CD14-positive monocyte (primary cell): ENCODE measurements around the gene SVIL. TPM values are rescaled to one million over a fixed set of nuclear protein-coding genes. Genes with fewer than 3 reads are reported as not detected.
"Not testable (repeated sequence)": the region's sequence is repeated elsewhere in the genome, so short reads cannot be mapped to it uniquely, and the experiment has no call there.

Source experiments
- DNase-seq, 3 donors: peaks; one replicate each; pipeline ENCODE4 v3.0.0-alpha.2; 2011 to 2022
- H2AFZ ChIP-seq: 2 replicates; pipeline ENCODE4 v1.6.0; 2012; ENCODE audit warnings: mild to moderate bottlenecking, low read depth, low read length, inconsistent platforms; ENCODE audit not compliant: insufficient read depth, poor library complexity, severe bottlenecking
- H3K27ac ChIP-seq, 2 donors: 1 replicate in 1 of 2; 2 replicates in 1 of 2; pipeline ENCODE4 v1.5.1; 2012 to 2013; ENCODE audit warnings: low read length in 2 of 2, control low read depth in 1 of 2, inconsistent platforms in 1 of 2, low read depth in 1 of 2, mild to moderate bottlenecking in 1 of 2
- H3K27me3 ChIP-seq, 2 donors: one replicate each; pipeline versions ENCODE4 v1.6.0 to v1.6.1; 2011 to 2013; ENCODE audit warnings: low read length in 2 of 2; ENCODE audit not compliant: control insufficient read depth in 2 of 2, insufficient read depth in 2 of 2
- H3K36me3 ChIP-seq, 2 donors: replicated peaks in 1 of 2; 1 replicate in 1 of 2; 2 replicates in 1 of 2; pipeline versions ENCODE4 v1.5.1 to v1.6.1; 2012 to 2013; ENCODE audit warnings: low read length in 2 of 2, control low read depth in 1 of 2, inconsistent platforms in 1 of 2, mild to moderate bottlenecking in 1 of 2; ENCODE audit not compliant: insufficient read depth in 2 of 2, control insufficient read depth in 1 of 2
- H3K4me1 ChIP-seq, 2 donors: 1 replicate in 1 of 2; 2 replicates in 1 of 2; pipeline versions ENCODE4 v1.5.1 to v1.6.1; 2012 to 2013; ENCODE audit warnings: low read length in 2 of 2, control low read depth in 1 of 2, inconsistent platforms in 1 of 2, mild to moderate bottlenecking in 1 of 2, moderate library complexity in 1 of 2; ENCODE audit not compliant: insufficient read depth in 2 of 2, control insufficient read depth in 1 of 2
- H3K4me2 ChIP-seq: replicated peaks from 2 replicates; pipeline ENCODE3; 2012; ENCODE audit warnings: low read length, moderate library complexity, mild to moderate bottlenecking; ENCODE audit not compliant: poor library complexity, severe bottlenecking; ENCODE audit errors: extremely low read depth
- H3K4me3 ChIP-seq, 3 experiments: fragments of 200-600 bp in 1 of 3; sonication (generic) in 1 of 3; replicated peaks in 1 of 3; 1 replicate in 2 of 3; 2 replicates in 1 of 3; pipeline ENCODE4 v1.5.1; 2011 to 2013; ENCODE audit warnings: low read length in 3 of 3, mild to moderate bottlenecking in 3 of 3, control low read depth in 2 of 3, low read depth in 2 of 3, inconsistent platforms in 1 of 3, moderate library complexity in 1 of 3
- H3K79me2 ChIP-seq: 2 replicates; pipeline ENCODE4 v1.6.0; 2012; ENCODE audit warnings: mild to moderate bottlenecking, control low read depth, inconsistent platforms, low read length, moderate library complexity; ENCODE audit not compliant: insufficient read depth
- H3K9ac ChIP-seq: 2 replicates; pipeline ENCODE4 v1.6.0; 2017; ENCODE audit warnings: low read length, mild to moderate bottlenecking; ENCODE audit not compliant: insufficient read depth, poor library complexity, severe bottlenecking
- H3K9me3 ChIP-seq, 2 donors: replicated peaks in 1 of 2; 1 replicate in 1 of 2; 2 replicates in 1 of 2; pipeline versions ENCODE4 v1.5.1 to v1.6.1; 2012 to 2013; ENCODE audit warnings: low read length in 2 of 2, control low read depth in 1 of 2; ENCODE audit not compliant: control insufficient read depth in 1 of 2, insufficient read depth in 1 of 2
- H4K20me1 ChIP-seq: 2 replicates; pipeline ENCODE4 v1.6.0; 2012; ENCODE audit warnings: mild to moderate bottlenecking, low read length, control low read depth, moderate library complexity; ENCODE audit not compliant: insufficient read depth
- H3K27ac Mint-ChIP-seq, 7 donors: one replicate each; pipeline ENCODE4 v1.8.0; 2020; ENCODE audit warnings: mild to moderate bottlenecking in 7 of 7, mixed read lengths in 7 of 7, moderate library complexity in 6 of 7, inconsistent platforms in 2 of 7
- H3K27me3 Mint-ChIP-seq, 3 donors: one replicate each; pipeline ENCODE4 v1.8.0; 2021 to 2022; ENCODE audit warnings: low read depth in 3 of 3, mild to moderate bottlenecking in 3 of 3, mixed read lengths in 3 of 3, moderate library complexity in 3 of 3, inconsistent platforms in 1 of 3
- H3K36me3 Mint-ChIP-seq, 2 donors: one replicate each; pipeline ENCODE4 v1.8.0; 2020; ENCODE audit warnings: mixed read lengths in 2 of 2, inconsistent platforms in 1 of 2, mild to moderate bottlenecking in 1 of 2
- H3K4me1 Mint-ChIP-seq: one replicate; pipeline ENCODE4 v1.8.0; 2020; ENCODE audit warnings: mild to moderate bottlenecking, mixed read lengths
- H3K4me3 Mint-ChIP-seq, 2 donors: one replicate each; pipeline ENCODE4 v1.8.0; 2020; ENCODE audit warnings: mild to moderate bottlenecking in 2 of 2, mixed read lengths in 2 of 2, moderate library complexity in 1 of 2
- H3K9me3 Mint-ChIP-seq, 7 donors: one replicate each; pipeline ENCODE4 v1.8.0; 2020 to 2022; ENCODE audit warnings: mixed read lengths in 7 of 7, mild to moderate bottlenecking in 6 of 7, moderate library complexity in 6 of 7, inconsistent platforms in 2 of 7
- WGBS: methylation state at CpG from one replicate; pipeline ENCODE4 v1.1.5; 2013; ENCODE audit warnings: missing lambda C conversion rate; ENCODE audit not compliant: insufficient coverage; 5-methylcytosine and 5-hydroxymethylcytosine counted together
- intact Hi-C, 2 donors: fragments of 100-400 bp; cut with micrococcal nuclease; formaldehyde crosslinking; loops; one replicate each; pipeline versions ENCODE4 v1.15.0 to v1.15.1; 2023
- polyA plus RNA-seq, 3 donors: library from polyadenylated mRNA; depleted of rRNA in 1 of 3; unstranded in 2 of 3; stranded (reverse) in 1 of 3; fragments of 300-500 nt in 2 of 3; fragments of >200 nt in 1 of 3; fragmentation: Illumina TruSeq in 2 of 3; gene quantifications; 1 replicate in 2 of 3; 2 replicates in 1 of 3; pipeline ENCODE4 v1.2.3, GENCODE V29; 2012 to 2021
- TF ChIP-seq, protein P1 (sequence below): fragments of 200-600 bp; IDR thresholded peaks from one replicate; pipeline ENCODE4 v1.8.0; 2022; ENCODE audit warnings: antibody characterized with exemption, mild to moderate bottlenecking

SVIL gene
- polyA plus RNA-seq, 3 donors: 2.1 to 14.3 (median 5.8) TPM

DNA sequence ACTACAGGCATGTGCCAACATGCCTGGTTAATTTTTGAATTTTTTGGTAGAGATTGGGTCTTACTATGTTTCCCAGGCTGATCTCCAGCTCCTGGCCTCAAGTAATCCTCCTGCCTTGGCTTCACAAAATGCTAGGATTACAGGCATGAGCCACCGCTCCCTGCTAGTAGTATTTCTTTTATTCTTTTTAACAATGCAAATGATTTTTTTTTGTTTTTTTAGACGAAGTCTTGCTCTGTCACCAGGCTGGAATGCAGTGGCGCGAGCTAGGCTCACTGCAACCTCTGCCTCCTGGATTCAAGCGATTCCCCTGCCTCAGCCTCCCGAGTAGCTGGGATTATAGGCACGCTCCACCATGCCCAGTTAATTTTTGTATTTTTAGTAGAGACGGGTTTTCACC lies 58.1 kb downstream of the SVIL start:
- no peaks in the 10 kb centered on the region for H3K4me1 ChIP-seq
- no peak overlapping the region for H3K27ac Mint-ChIP-seq
- no peaks in the 10 kb centered on the region for H3K9me3 ChIP-seq
- TF ChIP-seq, protein P1, sequence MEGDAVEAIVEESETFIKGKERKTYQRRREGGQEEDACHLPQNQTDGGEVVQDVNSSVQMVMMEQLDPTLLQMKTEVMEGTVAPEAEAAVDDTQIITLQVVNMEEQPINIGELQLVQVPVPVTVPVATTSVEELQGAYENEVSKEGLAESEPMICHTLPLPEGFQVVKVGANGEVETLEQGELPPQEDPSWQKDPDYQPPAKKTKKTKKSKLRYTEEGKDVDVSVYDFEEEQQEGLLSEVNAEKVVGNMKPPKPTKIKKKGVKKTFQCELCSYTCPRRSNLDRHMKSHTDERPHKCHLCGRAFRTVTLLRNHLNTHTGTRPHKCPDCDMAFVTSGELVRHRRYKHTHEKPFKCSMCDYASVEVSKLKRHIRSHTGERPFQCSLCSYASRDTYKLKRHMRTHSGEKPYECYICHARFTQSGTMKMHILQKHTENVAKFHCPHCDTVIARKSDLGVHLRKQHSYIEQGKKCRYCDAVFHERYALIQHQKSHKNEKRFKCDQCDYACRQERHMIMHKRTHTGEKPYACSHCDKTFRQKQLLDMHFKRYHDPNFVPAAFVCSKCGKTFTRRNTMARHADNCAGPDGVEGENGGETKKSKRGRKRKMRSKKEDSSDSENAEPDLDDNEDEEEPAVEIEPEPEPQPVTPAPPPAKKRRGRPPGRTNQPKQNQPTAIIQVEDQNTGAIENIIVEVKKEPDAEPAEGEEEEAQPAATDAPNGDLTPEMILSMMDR: no peak
- H3K4me2 ChIP-seq: no peak overlapping the region
- H3K9me3 Mint-ChIP-seq: peaks cover 0 to 2% (median 0%) of the 10 kb centered on the region in 7 donors
- H3K36me3 ChIP-seq: peaks cover 2 to 9% of the 10 kb centered on the region in 2 donors
- H3K27me3 ChIP-seq: no peaks in the 10 kb centered on the region
- no peak overlapping the region for H3K4me3 ChIP-seq
- DNase-seq: no peak
- H3K4me3 Mint-ChIP-seq: no peak overlapping the region
- H3K9ac ChIP-seq: no peak overlapping the region
- H2AFZ ChIP-seq: no peak overlapping the region
- no peak overlapping the region for H3K27ac ChIP-seq
- 81% methylated on average over 4 of the region's 8 CpGs for WGBS
- H3K4me1 Mint-ChIP-seq: no peaks in the 10 kb centered on the region
- no peaks in the 10 kb centered on the region for H3K79me2 ChIP-seq
- intact Hi-C loops: no loop called here
- peaks cover 26% of the 10 kb centered on the region for H4K20me1 ChIP-seq
- H3K36me3 Mint-ChIP-seq: peaks cover 25 to 40% of the 10 kb centered on the region in 2 donors
- H3K27me3 Mint-ChIP-seq: no peaks in the 10 kb centered on the region

DNA sequence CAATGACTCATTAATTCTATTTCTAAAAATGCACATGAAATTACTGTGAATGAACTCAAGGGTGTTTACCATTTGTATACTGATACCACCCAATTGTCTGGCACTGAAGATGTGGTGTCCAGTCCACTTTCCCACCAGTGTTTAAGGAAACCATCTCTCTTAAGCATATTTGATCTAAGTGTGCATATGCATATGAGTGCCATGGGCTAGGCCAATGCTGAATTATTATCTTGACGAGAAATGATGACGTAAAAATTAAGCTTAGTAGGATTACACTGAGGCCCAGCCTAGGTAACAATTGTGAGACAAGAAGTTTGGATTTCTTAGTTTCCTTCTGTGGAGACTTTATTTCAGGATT lies 59.7 kb downstream of the SVIL start:
- no peaks in the 10 kb centered on the region for H3K27me3 Mint-ChIP-seq
- no peak overlapping the region for H3K27ac Mint-ChIP-seq
- Histone ChIP-seq H3K36me3 (peaks cover 2 to 9% of the 10 kb centered on the region in 2 donors), H3K4me1 (no peaks in the 10 kb centered on the region), H3K27ac (no peak overlapping the region), H3K4me3 (no peak overlapping the region), H3K9me3 (no peaks in the 10 kb centered on the region), H2AFZ (no peak overlapping the region), H3K27me3 (no peaks in the 10 kb centered on the region), H3K4me2 (no peak overlapping the region), H4K20me1 (peaks cover 18% of the 10 kb centered on the region), H3K79me2 (no peaks in the 10 kb centered on the region), H3K9ac (no peak overlapping the region)
- TF ChIP-seq, protein P1: no peak
- H3K4me3 Mint-ChIP-seq: no peak overlapping the region
- peaks cover 25 to 33% of the 10 kb centered on the region in 2 donors for H3K36me3 Mint-ChIP-seq
- peaks cover 0 to 2% (median 0%) of the 10 kb centered on the region in 7 donors for H3K9me3 Mint-ChIP-seq
- no peak for DNase-seq
- WGBS: 100% methylated on average over 2 of the region's 2 CpGs
- H3K4me1 Mint-ChIP-seq: no peaks in the 10 kb centered on the region
- intact Hi-C loops: no loop called here

DNA sequence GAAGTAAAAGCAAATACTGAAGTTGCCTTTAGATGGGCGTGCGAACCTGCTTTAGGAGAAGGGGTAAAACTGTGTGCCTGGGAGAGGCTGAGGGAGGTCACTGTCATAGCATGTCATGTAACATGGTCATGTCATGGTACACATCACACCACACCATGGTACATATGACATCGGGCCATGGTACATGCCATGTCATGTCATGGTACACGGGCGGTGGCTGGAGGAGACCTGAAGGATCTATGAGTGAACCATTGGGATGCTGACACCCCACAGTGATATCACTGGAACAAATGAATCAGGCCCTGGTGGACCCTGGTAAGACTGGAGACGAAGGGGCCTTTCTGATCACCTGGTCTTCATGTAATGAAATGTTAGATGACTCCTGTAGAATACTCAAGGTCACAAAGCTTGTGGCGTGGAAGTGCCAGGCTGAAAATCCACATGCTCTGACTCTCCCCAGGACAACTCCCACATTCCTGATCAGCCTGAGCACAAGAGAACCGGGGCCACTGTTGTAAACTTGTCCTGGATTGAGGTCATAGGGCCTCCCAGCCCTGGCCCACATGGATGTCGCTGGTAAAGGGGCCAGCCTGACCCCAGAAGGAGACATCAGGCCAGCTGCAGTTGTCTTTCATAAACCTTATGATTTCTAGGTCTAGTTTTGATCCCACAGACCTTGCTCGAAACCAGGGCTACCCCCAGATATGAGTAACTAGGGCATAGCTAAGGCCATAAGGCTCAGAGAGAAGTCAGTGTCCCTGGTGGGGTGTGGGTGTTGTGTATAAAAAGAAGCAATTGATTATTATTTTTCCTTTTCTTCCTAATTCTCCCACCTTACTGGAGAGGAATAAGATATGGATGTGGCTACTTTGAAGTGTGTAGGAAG lies 60.3 kb downstream of the SVIL start:
- H3K4me1 Mint-ChIP-seq, H3K4me3 Mint-ChIP-seq, H3K79me2 ChIP-seq, H3K4me2 ChIP-seq, H3K4me3 ChIP-seq, H3K27me3 Mint-ChIP-seq, H3K36me3 ChIP-seq, H3K27me3 ChIP-seq, H2AFZ ChIP-seq, H3K4me1 ChIP-seq, H3K9me3 ChIP-seq, H3K9me3 Mint-ChIP-seq, H3K9ac ChIP-seq, DNase-seq, H3K27ac ChIP-seq, intact Hi-C loops: not testable (repeated sequence)
- WGBS: 100% methylated on average over 2 of the region's 10 CpGs
- peaks cover 18% of the 10 kb centered on the region for H4K20me1 ChIP-seq
- Mint-ChIP-seq H3K36me3 (peaks cover 21 to 27% of the 10 kb centered on the region in 2 donors), H3K27ac (peak overlapping the region in 2 of 7 donors; percentile 32 to 61)
